T-helper 17 cell (primary cell): ENCODE results near the gene L1CAM. TPM values are rescaled to one million over a fixed set of nuclear protein-coding genes. Genes with fewer than 3 reads are reported as not detected.
"Not testable (repeated sequence)": the region's sequence is repeated elsewhere in the genome, so short reads cannot be mapped to it uniquely, and the experiment has no call there.

Experiments
- ATAC-seq: fragments of 150-1000 bp; cut with Tn5 transposase; 2 replicates; pipeline ENCODE4 v1.10.0; 2021; ENCODE audit warnings: mild to moderate bottlenecking, moderate library complexity
- DNase-seq, 3 donors: peaks; one replicate each; pipeline versions ENCODE4 v3.0.0 to v3.0.0-alpha.2; 2020 to 2021
- H3K9me3 ChIP-seq: one replicate; pipeline ENCODE4 v1.7.0; 2013; ENCODE audit warnings: low read length, mild to moderate bottlenecking; ENCODE audit not compliant: control insufficient read depth, poor library complexity, severe bottlenecking
- H3K27ac Mint-ChIP-seq: one replicate; pipeline ENCODE4 v1.8.0; 2022; ENCODE audit warnings: mild to moderate bottlenecking, moderate library complexity, mixed read lengths
- H3K27me3 Mint-ChIP-seq: one replicate; pipeline ENCODE4 v1.8.0; 2022; ENCODE audit warnings: mixed read lengths
- H3K36me3 Mint-ChIP-seq: one replicate; pipeline ENCODE4 v1.8.0; 2022; ENCODE audit warnings: low read depth, mixed read lengths
- H3K4me1 Mint-ChIP-seq: one replicate; pipeline ENCODE4 v1.8.0; 2022; ENCODE audit warnings: mild to moderate bottlenecking, mixed read lengths
- H3K4me3 Mint-ChIP-seq: one replicate; pipeline ENCODE4 v1.8.0; 2022; ENCODE audit warnings: mild to moderate bottlenecking, moderate library complexity, mixed read lengths
- total RNA-seq, 4 donors: library from RNA in 2 of 4; stranded (reverse) in 2 of 4; gene quantifications; one replicate each; pipeline ENCODE4 v1.2.3 and lab custom pipeline; 2022 to 2026

The L1CAM gene
- total RNA-seq, 2 donors from 2014 or later, result 2.3 to 3.9 TPM

- H3K9me3 ChIP-seq, result no peaks in the 10 kb centered on the region
- Mint-ChIP-seq H3K4me1 (peaks cover 18% of the 10 kb centered on the region), H3K27ac (no peak overlapping the region), H3K4me3 (peak overlapping the region; percentile 75), H3K36me3 (no peaks in the 10 kb centered on the region), H3K27me3 (no peaks in the 10 kb centered on the region)
- ATAC-seq, result peak; percentile 53
- no peak for DNase-seq
Measured at GRCh38 chrX:153828723-153829548, 57.0 kb downstream of the L1CAM start.

GRCh38 chrX:153828308-153828707, 57.7 kb downstream of the L1CAM start:
- H3K9me3 ChIP-seq, result no peaks in the 10 kb centered on the region
- Mint-ChIP-seq H3K4me1 (peaks cover 21% of the 10 kb centered on the region), H3K4me3 (no peak overlapping the region), H3K36me3 (no peaks in the 10 kb centered on the region), H3K27ac (no peak overlapping the region), H3K27me3 (no peaks in the 10 kb centered on the region)
- ATAC-seq, result no peak
- no peak for DNase-seq

GRCh38 chrX:153827903-153828302, 58.1 kb downstream of the L1CAM start:
- no peaks in the 10 kb centered on the region for H3K27me3 Mint-ChIP-seq
- H3K27ac Mint-ChIP-seq, result no peak overlapping the region
- no peak overlapping the region for H3K4me3 Mint-ChIP-seq
- ATAC-seq, result no peak
- no peak for DNase-seq
- H3K9me3 ChIP-seq, result no peaks in the 10 kb centered on the region
- peaks cover 21% of the 10 kb centered on the region for H3K4me1 Mint-ChIP-seq
- H3K36me3 Mint-ChIP-seq, result no peaks in the 10 kb centered on the region

GRCh38 chrX:153827016-153827415, 59.0 kb downstream of the L1CAM start:
- no peak overlapping the region for H3K27ac Mint-ChIP-seq
- H3K9me3 ChIP-seq, result no peaks in the 10 kb centered on the region
- ATAC-seq (no peak), DNase-seq (no peak)
- peaks cover 27% of the 10 kb centered on the region for H3K4me1 Mint-ChIP-seq
- no peak overlapping the region for H3K4me3 Mint-ChIP-seq
- no peaks in the 10 kb centered on the region for H3K27me3 Mint-ChIP-seq
- no peaks in the 10 kb centered on the region for H3K36me3 Mint-ChIP-seq

GRCh38 chrX:153825042-153825441, 60.9 kb downstream of the L1CAM start:
- DNase-seq (no peak), ATAC-seq (no peak)
- H3K36me3 Mint-ChIP-seq, result no peaks in the 10 kb centered on the region
- H3K27me3 Mint-ChIP-seq, result no peaks in the 10 kb centered on the region
- H3K4me3 Mint-ChIP-seq, result no peak overlapping the region
- no peak overlapping the region for H3K27ac Mint-ChIP-seq
- no peaks in the 10 kb centered on the region for H3K9me3 ChIP-seq
- peaks cover 31% of the 10 kb centered on the region for H3K4me1 Mint-ChIP-seq

GRCh38 chrX:153824348-153824747, 61.6 kb downstream of the L1CAM start:
- Mint-ChIP-seq H3K4me1 (peaks cover 34% of the 10 kb centered on the region), H3K27me3 (no peaks in the 10 kb centered on the region), H3K4me3 (no peak overlapping the region), H3K36me3 (no peaks in the 10 kb centered on the region), H3K27ac (no peak overlapping the region)
- no peaks in the 10 kb centered on the region for H3K9me3 ChIP-seq
- ATAC-seq, result no peak
- no peak for DNase-seq

- ATAC-seq, result no peak
- Mint-ChIP-seq H3K36me3 (no peaks in the 10 kb centered on the region), H3K27me3 (no peaks in the 10 kb centered on the region), H3K4me3 (peak overlapping the region; percentile 59), H3K27ac (no peak overlapping the region), H3K4me1 (peaks cover 28% of the 10 kb centered on the region)
- DNase-seq, result no peak
- no peaks in the 10 kb centered on the region for H3K9me3 ChIP-seq
Measured at GRCh38 chrX:153821066-153821465, 64.9 kb downstream of the L1CAM start.

- peaks cover 26% of the 10 kb centered on the region for H3K4me1 Mint-ChIP-seq
- DNase-seq (no peak), ATAC-seq (no peak)
- no peak overlapping the region for H3K27ac Mint-ChIP-seq
- H3K36me3 Mint-ChIP-seq, result no peaks in the 10 kb centered on the region
- no peaks in the 10 kb centered on the region for H3K9me3 ChIP-seq
- peak overlapping the region; percentile 59 for H3K4me3 Mint-ChIP-seq
- no peaks in the 10 kb centered on the region for H3K27me3 Mint-ChIP-seq
Measured at GRCh38 chrX:153820601-153821000, 65.4 kb downstream of the L1CAM start.

GRCh38 chrX:153819384-153820040, 66.5 kb downstream of the L1CAM start:
- DNase-seq, result no peak
- Mint-ChIP-seq H3K27ac (no peak overlapping the region), H3K27me3 (no peaks in the 10 kb centered on the region), H3K36me3 (no peaks in the 10 kb centered on the region), H3K4me1 (peaks cover 33% of the 10 kb centered on the region), H3K4me3 (peak overlapping the region; percentile 31)
- no peaks in the 10 kb centered on the region for H3K9me3 ChIP-seq
- ATAC-seq, result no peak

- no peaks in the 10 kb centered on the region for H3K9me3 ChIP-seq
- no peaks in the 10 kb centered on the region for H3K36me3 Mint-ChIP-seq
- ATAC-seq, result peak; percentile 72
- H3K4me1 Mint-ChIP-seq, result peaks cover 33% of the 10 kb centered on the region
- H3K27ac Mint-ChIP-seq, result no peak overlapping the region
- no peaks in the 10 kb centered on the region for H3K27me3 Mint-ChIP-seq
- peak; percentile 38 to 62 (median 61) for DNase-seq
- H3K4me3 Mint-ChIP-seq, result peak overlapping the region; percentile 62
Measured at GRCh38 chrX:153818571-153819383, 67.2 kb downstream of the L1CAM start.

- not testable (repeated sequence) for H3K27me3 Mint-ChIP-seq, H3K9me3 ChIP-seq, H3K36me3 Mint-ChIP-seq, ATAC-seq, DNase-seq, H3K27ac Mint-ChIP-seq
- Mint-ChIP-seq H3K4me3 (peak overlapping the region; percentile 59), H3K4me1 (peaks cover 32% of the 10 kb centered on the region)
Measured at GRCh38 chrX:153818064-153818463, 67.9 kb downstream of the L1CAM start.

GRCh38 chrX:153816831-153817690, 68.9 kb downstream of the L1CAM start:
- Mint-ChIP-seq H3K27me3 (no peaks in the 10 kb centered on the region), H3K27ac (peak overlapping the region; percentile 65), H3K36me3 (peaks cover 2% of the 10 kb centered on the region), H3K4me1 (peaks cover 27% of the 10 kb centered on the region), H3K4me3 (peak overlapping the region; percentile 86)
- H3K9me3 ChIP-seq, result no peaks in the 10 kb centered on the region
- peak; percentile 66 for ATAC-seq
- no peak for DNase-seq
